ENCODE data around the gene NCDN. TPM values are rescaled to one million over a fixed set of nuclear protein-coding genes. Genes with fewer than 3 reads are reported as not detected.
"Not testable (repeated sequence)": the region's sequence is repeated elsewhere in the genome, so short reads cannot be mapped to it uniquely, and the experiment has no call there.

The NCDN gene
- total RNA-seq, 2 donors from 2014 or later: 14.3 to 20.1 TPM

DNA sequence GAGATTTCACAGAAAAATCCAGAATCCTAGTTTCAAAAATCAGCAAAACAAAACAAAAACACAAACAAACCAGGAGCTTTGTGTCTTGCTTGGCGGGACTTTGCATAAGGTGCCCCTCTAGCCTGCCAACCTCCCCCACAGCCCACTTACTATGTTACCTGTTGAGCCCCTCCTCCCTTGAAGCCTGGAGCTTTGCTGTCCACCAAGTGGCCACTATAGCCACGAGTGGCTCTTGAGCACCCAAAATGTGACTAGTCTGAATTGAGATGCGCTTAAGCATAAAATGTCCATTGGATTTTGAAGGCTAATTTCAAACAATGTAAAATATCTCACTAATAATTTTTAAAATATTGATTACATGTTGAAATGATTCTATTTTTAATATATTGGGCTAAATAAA, 27.7 kb downstream of the NCDN start:
- no peak for DNase-seq
- ATAC-seq: no peak
- no peaks in the 10 kb centered on the region for H3K9me3 ChIP-seq
- intact Hi-C loops (cut with DNase I): no loop called here
- no peak for TF ChIP-seq POLR2A (IDR thresholded peaks at IDR 0.05)
- TF ChIP-seq, protein P1, sequence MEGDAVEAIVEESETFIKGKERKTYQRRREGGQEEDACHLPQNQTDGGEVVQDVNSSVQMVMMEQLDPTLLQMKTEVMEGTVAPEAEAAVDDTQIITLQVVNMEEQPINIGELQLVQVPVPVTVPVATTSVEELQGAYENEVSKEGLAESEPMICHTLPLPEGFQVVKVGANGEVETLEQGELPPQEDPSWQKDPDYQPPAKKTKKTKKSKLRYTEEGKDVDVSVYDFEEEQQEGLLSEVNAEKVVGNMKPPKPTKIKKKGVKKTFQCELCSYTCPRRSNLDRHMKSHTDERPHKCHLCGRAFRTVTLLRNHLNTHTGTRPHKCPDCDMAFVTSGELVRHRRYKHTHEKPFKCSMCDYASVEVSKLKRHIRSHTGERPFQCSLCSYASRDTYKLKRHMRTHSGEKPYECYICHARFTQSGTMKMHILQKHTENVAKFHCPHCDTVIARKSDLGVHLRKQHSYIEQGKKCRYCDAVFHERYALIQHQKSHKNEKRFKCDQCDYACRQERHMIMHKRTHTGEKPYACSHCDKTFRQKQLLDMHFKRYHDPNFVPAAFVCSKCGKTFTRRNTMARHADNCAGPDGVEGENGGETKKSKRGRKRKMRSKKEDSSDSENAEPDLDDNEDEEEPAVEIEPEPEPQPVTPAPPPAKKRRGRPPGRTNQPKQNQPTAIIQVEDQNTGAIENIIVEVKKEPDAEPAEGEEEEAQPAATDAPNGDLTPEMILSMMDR (IDR thresholded peaks at IDR 0.05): no peak
- no peak overlapping the region for H3K27ac ChIP-seq
- WGBS, 2 donors: 74 to 84% methylated on average over 3 of the region's 3 CpGs
- no peaks in the 10 kb centered on the region for H3K36me3 ChIP-seq (replicated peaks in 1 of 2; ENCODE audit: insufficient read depth in 1 of 2, low read depth in 2 of 2)
- H3K4me3 ChIP-seq: no peak overlapping the region
- H3K4me1 ChIP-seq: no peaks in the 10 kb centered on the region
- H3K27me3 ChIP-seq: no peaks in the 10 kb centered on the region

DNA sequence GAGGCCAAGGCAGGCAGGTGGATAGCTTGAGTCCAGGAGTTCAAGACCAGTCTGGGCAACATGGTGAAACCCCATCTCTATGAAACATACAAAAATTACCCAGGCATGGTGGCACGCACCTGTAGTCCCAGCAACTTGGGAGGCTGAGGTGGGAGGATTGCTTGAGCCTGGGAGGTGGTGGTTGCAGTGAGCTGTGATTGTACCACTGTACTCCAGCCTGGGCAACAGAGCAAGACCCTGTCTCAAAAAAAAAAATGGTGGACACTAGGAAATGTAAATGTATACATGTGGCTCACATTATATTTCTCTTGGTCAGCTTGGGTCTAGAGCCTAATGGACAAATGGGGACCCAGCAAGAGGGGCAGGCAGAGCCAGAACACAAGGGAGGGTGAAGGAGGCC, 28.2 kb downstream of the NCDN start:
- H3K4me3 ChIP-seq; H3K9me3 ChIP-seq; DNase-seq; intact Hi-C loops (cut with DNase I); H3K27ac ChIP-seq; ATAC-seq; H3K27me3 ChIP-seq; H3K36me3 ChIP-seq (replicated peaks in 1 of 2; ENCODE audit: insufficient read depth in 1 of 2, low read depth in 2 of 2); H3K4me1 ChIP-seq: not testable (repeated sequence)
- 86 to 100% methylated on average over 1 of the region's 1 CpG for WGBS, 2 donors

DNA sequence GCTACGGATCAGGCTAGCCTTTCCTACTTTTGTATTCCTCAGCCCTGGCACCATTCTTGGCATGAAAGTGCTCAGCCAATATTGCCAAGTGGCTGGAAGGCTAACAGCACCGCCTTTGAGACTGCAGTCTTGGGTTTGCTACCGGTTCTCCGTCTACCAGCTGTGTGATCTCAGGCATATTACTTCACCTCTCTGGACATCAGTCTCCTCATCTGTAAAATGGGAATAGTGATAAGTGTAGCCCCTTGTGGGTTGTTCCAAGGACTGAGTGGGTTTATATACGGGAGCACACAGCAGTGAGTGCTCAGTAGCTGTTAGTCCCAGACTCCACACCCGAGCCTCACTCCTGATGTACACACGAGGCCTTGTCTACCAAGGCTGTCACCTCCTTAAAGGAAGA, 29.2 kb downstream of the NCDN start:
- Histone ChIP-seq H3K4me1 (no peaks in the 10 kb centered on the region), H3K9me3 (no peaks in the 10 kb centered on the region), H3K36me3 (replicated peaks in 1 of 2; ENCODE audit: insufficient read depth in 1 of 2, low read depth in 2 of 2) (no peaks in the 10 kb centered on the region), H3K27ac (no peak overlapping the region), H3K27me3 (no peaks in the 10 kb centered on the region), H3K4me3 (no peak overlapping the region)
- TF ChIP-seq, protein P1 (IDR thresholded peaks at IDR 0.05): no peak
- no peak for TF ChIP-seq POLR2A (IDR thresholded peaks at IDR 0.05)
- intact Hi-C loops (cut with DNase I): no loop called here
- 87 to 89% methylated on average over 7 of the region's 7 CpGs for WGBS, 2 donors
- DNase-seq (no peak), ATAC-seq (no peak)

DNA sequence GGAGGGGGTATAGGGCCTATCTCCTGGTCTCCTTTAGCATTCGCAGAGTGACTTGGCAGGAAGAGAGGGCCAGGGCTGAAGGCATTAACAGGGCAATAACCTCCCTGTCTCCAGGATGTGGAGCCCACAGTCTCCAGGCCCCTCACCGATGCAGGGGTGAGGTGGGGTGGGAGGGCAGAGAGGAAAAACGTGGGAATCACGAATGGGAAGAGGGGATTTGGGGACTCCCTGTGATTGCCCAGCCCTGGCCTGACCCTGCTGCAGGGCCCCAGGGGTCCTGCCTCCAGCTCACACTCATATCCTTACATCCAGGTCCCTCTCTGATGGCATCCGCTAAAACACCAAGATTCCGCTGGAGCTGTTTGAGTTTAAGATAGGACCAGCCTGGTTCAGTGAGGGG, 30.1 kb downstream of the NCDN start:
- WGBS, 2 donors: 80 to 82% methylated on average over 6 of the region's 6 CpGs
- H3K4me1 ChIP-seq: no peaks in the 10 kb centered on the region
- intact Hi-C loops (cut with DNase I): no loop called here
- DNase-seq (no peak), ATAC-seq (no peak)
- no peak overlapping the region for H3K4me3 ChIP-seq
- H3K9me3 ChIP-seq: no peaks in the 10 kb centered on the region
- H3K27me3 ChIP-seq: no peaks in the 10 kb centered on the region
- TF ChIP-seq, protein P1 (IDR thresholded peaks at IDR 0.05): no peak
- TF ChIP-seq POLR2A (IDR thresholded peaks at IDR 0.05): no peak
- H3K36me3 ChIP-seq (replicated peaks in 1 of 2; ENCODE audit: insufficient read depth in 1 of 2, low read depth in 2 of 2): no peaks in the 10 kb centered on the region
- H3K27ac ChIP-seq: no peak overlapping the region

DNA sequence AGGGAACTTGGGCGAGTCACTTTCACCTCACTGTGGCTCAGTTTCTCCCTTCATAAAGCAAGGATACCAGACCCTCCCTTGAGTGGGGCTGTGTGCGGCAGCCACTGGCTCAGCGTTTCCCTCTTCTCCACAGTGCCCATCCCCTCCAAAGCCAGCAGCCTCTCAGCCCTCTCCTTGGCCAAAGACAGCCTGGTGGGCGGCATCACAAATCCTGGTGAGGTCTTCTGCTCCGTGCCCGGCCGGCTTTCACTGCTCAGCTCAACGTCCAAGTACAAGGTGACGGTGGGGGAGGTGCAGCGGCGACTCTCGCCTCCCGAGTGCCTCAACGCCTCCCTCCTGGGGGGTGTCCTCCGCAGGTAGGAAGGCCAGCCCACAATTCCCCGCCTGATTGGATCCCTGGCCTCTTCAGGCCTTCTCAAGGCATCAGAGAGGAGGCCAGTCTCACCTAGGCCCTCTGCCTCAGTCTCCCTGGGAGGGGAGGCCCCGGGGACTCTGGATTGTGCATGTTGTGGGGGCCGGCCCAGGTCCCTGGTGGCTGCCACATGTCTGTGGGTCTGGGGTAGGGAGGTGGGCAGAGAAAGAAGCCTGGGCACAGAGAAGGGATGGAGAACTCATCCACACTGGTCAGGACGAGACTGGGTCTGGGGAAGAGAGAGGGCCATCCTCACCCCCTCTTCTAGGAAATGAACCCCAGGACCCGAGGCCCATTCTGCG, 30.8 kb downstream of the NCDN start:
- Histone ChIP-seq H3K27ac (no peak overlapping the region), H3K4me3 (no peak overlapping the region), H3K36me3 (replicated peaks in 1 of 2; ENCODE audit: insufficient read depth in 1 of 2, low read depth in 2 of 2) (no peaks in the 10 kb centered on the region), H3K9me3 (no peaks in the 10 kb centered on the region), H3K27me3 (no peaks in the 10 kb centered on the region), H3K4me1 (no peaks in the 10 kb centered on the region)
- intact Hi-C loops (cut with DNase I): no loop called here
- TF ChIP-seq, protein P1 (IDR thresholded peaks at IDR 0.05): no peak
- TF ChIP-seq POLR2A (IDR thresholded peaks at IDR 0.05): no peak
- WGBS, 2 donors: 75 to 78% methylated on average over 14 to 19 of the region's 21 CpGs
- ATAC-seq (no peak), DNase-seq (no peak)
